ENCODE data around the gene NDRG3. TPM values are rescaled to one million over a fixed set of nuclear protein-coding genes. Genes with fewer than 3 reads are reported as not detected.

Gene NDRG3
- total and polyA plus RNA-seq, 10 of the 15 experiments (the other 5 are each of a cell fraction or from before 2014, with no cell fraction given), result 11.2 to 29.7 (median 14.9) TPM

GRCh38 chr20:36623444-36623843 is 122.4 kb downstream of the NDRG3 start (continued):
- TF ChIP-seq E4F1 (IDR thresholded peaks at IDR 0.05; ENCODE audit: borderline replicate concordance, partially characterized antibody) (no peak), ZBED1 (IDR thresholded peaks at IDR 0.05; ENCODE audit: borderline replicate concordance) (no peak), JUND (IDR thresholded peaks at IDR 0.05; ENCODE audit: low read depth, low read length) (no peak), ZNF384 (IDR thresholded peaks at IDR 0.05; ENCODE audit: borderline replicate concordance, low read depth, low read length) (no peak)

GRCh38 chr20:36620917-36621316 is 125.0 kb downstream of the NDRG3 start:
- intact Hi-C loops (cut with micrococcal nuclease; ENCODE audit: unreplicated experiment), result no loop called here
- Histone ChIP-seq H4K20me1 (ENCODE audit: control insufficient read depth, insufficient read depth) (no peaks in the 10 kb centered on the region), H3K9me3 (replicated peaks; ENCODE audit: control insufficient read depth, insufficient read depth, low read length) (no peaks in the 10 kb centered on the region), H3K9ac (ENCODE audit: control insufficient read depth, insufficient read depth, low read length) (no peak overlapping the region), H3K27me3 (replicated peaks in 1 of 2; ENCODE audit: control insufficient read depth in 2 of 2, insufficient read depth in 2 of 2, low read length in 1 of 2) (no peaks in the 10 kb centered on the region), H3K79me2 (ENCODE audit: control insufficient read depth, insufficient read depth, low read length) (no peaks in the 10 kb centered on the region), H3K4me3 (no peak overlapping the region), H2AFZ (ENCODE audit: control insufficient read depth, low read depth, low read length) (no peak overlapping the region), H3K4me2 (ENCODE audit: control insufficient read depth, insufficient read depth) (no peak overlapping the region), H3K36me3 (ENCODE audit: control insufficient read depth in 2 of 2, insufficient read depth in 2 of 2, low read length in 1 of 2) (no peaks in the 10 kb centered on the region), H3K27ac (ENCODE audit: control insufficient read depth, insufficient read depth) (no peak overlapping the region), H3K4me1 (ENCODE audit: control insufficient read depth, insufficient read depth, low read length) (no peaks in the 10 kb centered on the region)
- no peak for FAIRE-seq
- CTCF ChIA-PET, result no interaction called here
- WGBS (ENCODE audit: insufficient coverage, insufficient replicate concordance, low lambda C conversion rate, missing lambda C conversion rate), result 97% methylated on average over 5 of the region's 5 CpGs
- TF ChIP-seq ZBTB33 (IDR thresholded peaks at IDR 0.05) (no peak), HDAC6 (IDR thresholded peaks at IDR 0.05; ENCODE audit: unreplicated experiment) (no peak), MAX (IDR thresholded peaks at IDR 0.05; ENCODE audit: low read depth, low read length) (no peak), CREM (IDR thresholded peaks at IDR 0.05; ENCODE audit: low read depth) (no peak), POLR2A (IDR thresholded peaks at IDR 0.05; ENCODE audit: low read depth, low read length) (no peak)
- no TSS peak for BruUV-seq (replicated peaks)
- no peak for DNase-seq (ENCODE audit: low read depth, low spot score)
- no peak for ATAC-seq
- RAD21 ChIA-PET (ENCODE audit: unreplicated experiment), result no interaction called here
- in situ Hi-C loops (cut with MboI), result no loop called here
- POLR2A ChIA-PET, result no interaction called here
- SMC1A ChIA-PET (ENCODE audit: uncharacterized antibody, unreplicated experiment), result no interaction called here
